ENCODE data around the gene FER.
"Not testable (repeated sequence)": the region's sequence is repeated elsewhere in the genome, so short reads cannot be mapped to it uniquely, and the experiment has no call there.

Gene FER

DNA sequence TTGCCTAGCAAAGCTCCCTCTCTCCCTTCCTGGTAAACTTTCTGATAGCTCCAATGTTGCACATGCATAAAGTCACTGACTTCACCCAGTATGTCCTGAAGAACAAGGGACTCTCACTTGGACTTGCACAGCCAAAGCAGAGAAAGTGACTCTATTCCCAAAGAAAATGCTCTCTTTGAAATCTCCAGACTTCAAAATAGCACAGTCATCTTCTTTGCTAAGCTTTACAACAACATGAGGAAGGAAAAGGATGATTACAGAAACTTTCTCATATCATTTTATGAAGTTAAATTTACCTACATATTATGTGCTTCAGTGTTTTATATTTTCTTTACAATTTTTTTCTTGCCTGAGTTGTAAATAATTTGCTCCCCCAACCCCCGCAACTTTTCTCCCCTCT is 397.4 kb downstream of the FER start:
- DNase-seq, result no peak

DNA sequence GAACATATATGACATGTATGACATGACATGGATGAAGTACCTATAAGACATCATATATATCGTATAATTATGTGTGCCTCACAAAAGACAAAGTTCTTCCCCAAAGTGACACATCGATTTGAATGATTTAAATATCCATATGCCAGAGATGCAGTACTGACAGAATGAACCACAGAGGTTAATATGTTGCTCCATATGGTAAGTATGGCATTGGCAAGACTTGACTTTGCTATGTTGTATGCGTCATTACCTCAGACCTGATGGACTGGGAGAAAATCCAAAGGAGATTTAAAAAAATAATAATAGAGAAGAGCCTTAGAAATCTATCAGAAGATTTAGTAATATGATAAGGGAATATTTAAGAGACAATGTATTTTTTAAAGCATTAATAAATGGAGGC is 398.9 kb downstream of the FER start:
- no peak for DNase-seq

- DNase-seq, result no peak
Observed at GRCh38 chr5:109152565-109152964, 404.9 kb downstream of the FER start.

- no peak for DNase-seq
Observed at GRCh38 chr5:109155625-109156024, 407.9 kb downstream of the FER start.

DNA sequence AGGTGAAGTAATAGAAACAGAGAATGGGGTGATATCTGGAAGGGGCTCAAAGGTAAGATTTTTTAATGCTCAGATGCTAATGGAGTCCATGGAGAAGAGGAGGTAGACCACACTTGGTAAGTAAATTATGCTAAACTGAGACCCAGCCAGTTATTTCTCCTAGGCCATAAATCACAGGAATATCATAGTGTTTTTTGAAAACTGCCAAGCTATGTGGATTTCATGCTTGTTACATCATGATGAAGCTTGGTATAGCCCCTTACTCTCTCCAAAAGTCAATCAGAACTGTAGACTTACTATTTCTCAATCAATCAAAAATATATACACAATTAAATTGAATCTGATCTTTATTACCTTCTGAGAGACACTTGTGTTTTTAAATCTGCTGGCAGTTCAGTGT is 409.2 kb downstream of the FER start:
- DNase-seq, result no peak

DNA sequence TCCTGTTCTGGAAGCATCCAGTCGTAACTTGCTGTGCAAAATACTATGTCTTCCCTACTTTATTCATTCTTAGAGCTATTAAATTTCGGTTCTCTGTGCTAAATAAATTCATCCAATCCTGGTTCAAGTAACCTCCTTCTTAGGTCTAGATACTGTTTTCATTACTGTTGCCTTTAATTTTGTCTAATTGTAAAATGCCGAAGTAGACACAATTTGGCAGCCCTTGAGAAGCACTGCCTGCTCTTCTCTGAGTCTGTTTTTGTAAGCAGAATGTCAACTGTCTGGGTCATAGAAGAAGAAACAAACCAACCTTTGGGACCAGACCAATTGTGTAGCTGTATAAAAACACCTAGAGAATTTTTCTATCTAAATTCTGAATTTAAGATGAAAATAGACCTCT is 412.8 kb downstream of the FER start:
- DNase-seq, result no peak

DNA sequence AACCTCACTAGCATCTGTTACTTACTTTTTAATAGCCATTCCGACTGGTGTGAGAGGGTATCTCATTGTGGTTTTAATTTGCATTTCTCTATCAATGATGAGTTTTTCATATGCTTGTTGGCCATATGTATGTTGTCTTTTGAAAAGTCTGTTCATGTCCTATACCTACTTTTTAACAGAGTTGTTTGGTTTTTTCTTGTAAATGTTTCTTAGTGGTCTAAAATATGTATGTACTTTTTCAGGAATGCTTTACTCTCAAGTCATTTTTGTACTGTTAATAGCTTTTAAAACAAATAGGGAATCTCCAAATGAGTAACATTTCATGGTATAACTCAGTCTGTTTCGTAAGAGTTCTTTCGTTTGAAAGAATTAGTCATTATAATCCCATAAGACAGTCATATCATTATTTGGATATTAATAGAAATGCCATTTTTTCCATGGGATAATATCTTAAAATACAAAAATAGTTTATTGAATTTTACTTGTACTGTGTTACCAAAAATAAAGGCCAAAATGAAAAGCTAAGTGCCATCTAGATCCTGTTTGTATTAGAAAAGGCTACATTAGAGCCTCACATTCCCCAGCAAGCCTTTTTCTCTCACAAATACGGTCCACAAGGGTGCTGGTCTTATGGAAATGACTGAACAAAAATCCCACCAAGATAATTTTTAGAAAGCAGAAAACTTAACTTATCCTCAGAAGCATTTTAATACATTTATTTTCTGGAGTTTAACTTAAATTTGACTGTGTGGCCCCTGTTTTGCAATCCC is 414.4 kb downstream of the FER start:
- DNase-seq, result no peak

DNA sequence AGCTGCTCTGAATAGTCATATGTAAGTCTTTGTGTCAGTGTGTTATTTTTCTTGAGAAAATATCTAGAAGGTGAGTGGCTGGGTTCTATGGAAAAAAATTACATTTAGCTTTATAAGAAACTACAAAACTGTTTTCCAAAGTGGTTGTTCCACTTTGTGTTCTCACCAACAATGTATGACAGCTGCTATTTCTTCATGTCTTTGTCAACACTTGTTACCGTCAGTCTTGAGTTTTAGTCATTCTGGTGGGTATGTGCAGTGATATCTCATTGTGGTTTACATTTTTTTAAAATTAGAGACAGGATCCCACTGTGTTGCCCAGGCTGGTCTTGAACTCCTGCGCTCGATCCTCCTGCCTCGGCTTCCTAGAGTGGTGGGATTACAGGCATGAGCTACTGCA is 415.6 kb downstream of the FER start:
- DNase-seq, result no peak

GRCh38 chr5:109164001-109164400 is 416.3 kb downstream of the FER start:
- no peak for DNase-seq

GRCh38 chr5:109167586-109167985 is 419.9 kb downstream of the FER start:
- no peak for DNase-seq

DNA sequence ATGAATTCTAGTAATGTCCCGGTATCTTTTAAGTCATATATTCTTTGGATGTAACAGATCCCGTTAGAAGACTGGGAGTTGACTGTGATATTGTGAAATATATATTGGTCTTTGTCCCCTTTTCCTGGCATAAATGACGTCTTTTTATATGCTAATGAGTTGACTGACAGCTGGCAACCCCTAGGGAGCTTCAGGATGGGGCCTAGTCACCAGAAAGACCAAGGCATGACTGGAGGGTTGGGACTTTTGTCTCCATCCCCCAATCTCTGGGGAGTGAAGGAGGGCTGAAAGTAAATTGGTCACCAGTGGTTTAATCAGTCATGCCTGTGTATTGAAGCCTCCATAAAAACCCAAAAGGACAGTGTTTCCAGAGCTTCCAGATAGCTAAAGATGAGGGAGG is 420.5 kb downstream of the FER start:
- DNase-seq, result no peak

DNA sequence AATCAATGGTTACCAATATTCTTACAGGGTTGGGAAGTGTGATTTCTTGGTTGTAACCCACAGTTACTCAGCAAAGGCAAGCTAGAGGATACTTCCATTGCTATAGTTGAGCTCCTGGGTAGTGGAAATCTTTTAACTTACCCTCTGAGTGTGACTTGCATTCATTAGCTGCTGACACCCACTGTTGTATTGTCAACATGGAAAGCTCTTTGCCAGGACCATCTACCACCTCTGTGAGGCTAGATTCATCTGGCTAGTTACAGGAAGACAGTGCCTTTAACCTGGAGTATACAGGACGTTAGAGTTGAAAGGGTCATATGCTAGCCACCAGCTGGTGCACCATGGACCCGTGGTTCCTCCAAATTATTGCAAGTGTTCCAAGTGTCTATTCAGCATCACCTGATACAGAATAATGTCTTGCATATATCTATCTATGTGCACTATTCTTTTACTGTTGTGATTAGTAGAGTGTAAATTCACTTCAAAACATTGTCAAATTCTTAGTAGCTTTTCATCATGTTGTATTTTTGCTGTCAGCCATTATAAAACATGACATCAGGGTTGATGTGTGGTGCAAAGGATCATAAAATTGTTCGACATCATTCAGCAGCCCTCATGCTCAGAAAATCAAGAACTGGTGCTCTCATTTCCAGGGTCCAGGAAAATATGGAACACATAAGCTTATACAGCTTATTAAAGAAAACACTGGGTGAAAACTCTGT is 423.1 kb downstream of the FER start:
- DNase-seq, result no peak

GRCh38 chr5:109171437-109172073 is 423.9 kb downstream of the FER start:
- DNase-seq, result not testable (repeated sequence)

DNA sequence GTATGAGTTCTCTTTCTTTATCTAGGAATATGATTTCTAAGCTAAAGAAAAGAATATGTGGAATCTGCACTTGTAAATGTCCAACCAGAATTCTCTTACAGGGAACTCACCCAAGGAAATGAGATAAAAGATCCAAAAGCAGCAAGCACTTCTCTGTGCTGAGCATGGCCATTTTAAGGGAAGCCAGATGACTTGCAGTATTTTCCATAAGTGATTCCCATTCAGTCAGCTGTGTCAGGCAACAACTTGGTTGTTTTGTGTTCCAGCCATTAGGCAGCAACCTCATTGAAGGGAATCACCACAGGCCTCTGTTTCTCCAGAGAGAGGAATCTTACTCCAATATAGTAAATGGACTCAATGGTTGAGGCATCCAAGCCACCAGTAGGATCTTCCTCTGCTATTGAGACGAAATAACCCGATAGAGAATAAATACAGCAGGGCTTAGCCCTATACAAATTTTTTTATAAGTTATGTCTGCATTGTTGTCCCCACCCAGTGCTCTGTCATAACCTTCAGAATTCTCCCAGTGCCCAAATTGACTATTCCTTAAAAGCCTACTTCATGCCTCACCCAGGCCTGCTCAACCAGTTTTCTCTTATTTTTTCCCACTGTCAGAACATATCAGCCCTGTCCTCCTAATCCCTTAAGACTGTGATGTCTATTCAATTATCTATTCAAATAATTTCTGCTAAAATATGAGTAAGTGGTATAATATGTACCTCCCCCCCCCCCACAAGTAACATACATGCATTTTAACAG is 425.5 kb downstream of the FER start:
- DNase-seq, result no peak

DNA sequence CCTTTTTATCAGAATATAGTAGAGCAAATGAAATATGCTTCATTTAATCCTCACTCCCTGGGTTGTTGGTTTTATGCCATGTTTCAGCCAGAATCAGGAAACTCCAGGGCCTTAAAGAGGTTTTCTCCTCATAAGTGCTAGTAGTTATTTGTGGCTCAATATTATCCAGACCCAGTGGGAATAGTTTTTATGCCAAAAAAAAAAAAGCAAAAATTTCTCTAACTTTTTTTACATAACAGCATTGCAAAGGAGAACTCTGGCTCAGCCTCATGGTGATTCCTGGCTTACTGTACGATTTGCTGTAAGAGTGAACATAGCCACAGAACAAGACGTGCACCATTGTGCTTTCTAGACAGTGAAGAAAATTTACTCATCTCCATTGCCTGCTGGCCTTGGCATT is 429.5 kb downstream of the FER start:
- no peak for DNase-seq

DNA sequence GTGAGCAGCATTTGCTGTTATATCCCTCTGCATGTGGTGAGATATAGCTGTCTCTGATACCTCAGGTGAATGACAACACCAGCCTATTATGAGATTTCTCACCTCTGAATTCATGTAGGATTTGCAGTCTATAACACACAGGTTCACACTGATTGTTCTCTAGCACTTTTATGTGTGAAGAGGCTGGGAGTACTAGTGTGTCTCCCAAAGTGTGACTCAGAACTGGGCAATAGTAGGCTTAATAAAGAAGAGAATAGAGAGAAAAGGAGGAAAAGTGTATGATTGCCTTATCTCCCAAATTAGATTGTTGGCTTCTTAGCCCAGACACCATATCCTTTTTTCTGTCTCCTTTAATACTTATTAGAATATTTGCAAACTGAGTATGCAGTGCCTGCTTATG is 430.1 kb downstream of the FER start:
- DNase-seq, result no peak

DNA sequence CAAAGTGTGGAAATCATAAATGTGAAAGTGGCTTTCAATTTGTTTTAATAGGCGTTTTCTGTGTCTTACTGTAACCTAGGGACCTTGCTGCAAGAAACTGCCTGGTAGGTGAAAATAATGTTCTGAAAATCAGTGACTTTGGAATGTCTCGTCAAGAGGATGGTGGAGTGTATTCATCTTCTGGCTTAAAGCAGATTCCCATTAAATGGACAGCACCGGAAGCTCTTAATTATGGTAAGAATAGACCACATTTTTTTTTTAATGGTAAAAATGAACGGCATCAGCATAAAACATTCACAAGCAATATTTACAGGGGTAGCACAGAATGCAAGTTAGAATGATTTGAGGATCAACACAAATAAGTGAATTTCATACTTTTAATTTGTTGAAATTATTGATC is 433.0 kb downstream of the FER start:
- DNase-seq, result no peak

DNA sequence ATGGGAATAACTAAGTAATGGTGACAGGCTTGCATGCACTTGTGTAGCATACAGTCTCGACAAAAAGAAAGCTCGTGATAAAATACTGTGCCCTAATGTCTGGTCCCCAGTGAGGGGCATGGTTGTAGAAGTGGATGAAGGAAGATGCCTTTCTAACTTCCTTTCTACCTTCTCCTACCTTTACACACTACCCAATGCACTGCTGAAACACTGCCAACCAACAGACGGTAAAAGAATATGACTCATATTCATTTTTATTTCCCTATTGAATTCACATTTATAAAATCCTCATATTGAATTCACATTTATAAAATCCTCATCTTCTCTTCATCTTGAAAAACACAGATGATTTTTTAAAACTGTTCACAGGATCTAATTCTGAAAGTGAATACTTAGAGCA is 439.1 kb downstream of the FER start:
- no peak for DNase-seq

GRCh38 chr5:109191153-109191558 is 443.5 kb downstream of the FER start:
- DNase-seq, result no peak

GRCh38 chr5:109192027-109192426 is 444.3 kb downstream of the FER start:
- no peak for DNase-seq

GRCh38 chr5:109192555-109193281 is 445.0 kb downstream of the FER start:
- DNase-seq, result no peak

GRCh38 chr5:109195667-109196066 is 448.0 kb downstream of the FER start:
- no peak for DNase-seq

Measured in effector CD8-positive, alpha-beta T cell (primary cell).